ENCODE measurements around the gene FAM163A.
A peak's percentile ranks its signal among the peaks of the same experiment; 100 is the strongest.

FAM163A gene

DNA sequence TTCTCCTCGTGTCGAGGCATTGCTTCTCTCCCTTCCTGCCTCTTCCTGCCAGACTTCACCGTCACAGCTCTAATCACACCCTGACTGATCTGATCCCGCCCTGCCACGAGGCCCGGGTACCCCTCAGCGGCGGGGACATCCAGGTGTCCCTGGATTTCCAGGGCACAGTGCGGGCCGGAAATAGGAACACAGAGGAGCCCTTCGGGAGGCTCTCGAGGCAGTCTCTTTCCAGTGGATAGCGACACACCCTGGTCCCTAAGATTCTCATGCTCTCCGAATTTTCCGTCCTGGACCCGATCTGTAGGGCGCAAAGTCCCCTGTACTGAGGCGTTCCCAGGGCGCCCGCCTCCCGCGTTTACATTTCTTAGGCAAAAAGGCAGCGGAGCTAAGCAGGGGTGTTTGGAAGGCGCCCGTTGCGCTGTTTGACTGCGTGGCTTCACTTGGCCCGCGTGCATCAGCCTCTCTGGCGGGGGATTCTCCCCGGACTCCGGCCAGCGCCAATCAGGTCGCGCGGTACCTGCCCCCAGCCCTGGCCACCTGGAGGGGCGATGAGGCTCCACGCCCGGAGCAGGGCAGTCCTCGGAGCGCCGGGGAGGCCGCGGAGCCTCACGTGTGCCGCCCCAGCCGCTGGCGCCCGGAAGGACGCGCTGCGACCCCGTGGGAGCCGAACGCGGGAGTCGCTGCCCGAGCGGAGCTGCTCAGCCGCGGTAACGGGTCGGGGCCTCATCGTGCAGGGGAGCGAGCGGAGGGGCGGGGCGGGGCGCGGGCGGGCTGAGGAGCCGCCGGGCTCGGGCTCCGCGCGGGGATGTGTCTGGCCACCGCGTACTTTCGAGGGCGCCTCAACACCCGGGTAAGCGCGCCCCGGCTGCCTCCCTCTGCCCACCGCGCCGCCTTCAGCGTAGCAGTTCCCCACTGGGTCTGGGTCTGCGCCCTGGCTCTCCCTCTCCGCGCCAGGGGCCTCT lies at the start of gene FAM163A:
TSS of gene FAM163A (plus strand) at position 575 of the 962 bp plus-strand sequence. CDS start 69,807 bp downstream, outside the sequence.
- no peak for DNase-seq

- DNase-seq = peak; percentile 10
These were observed 48.6 kb upstream of the FAM163A start for GRCh38 chr1:179694530-179694929.

DNA sequence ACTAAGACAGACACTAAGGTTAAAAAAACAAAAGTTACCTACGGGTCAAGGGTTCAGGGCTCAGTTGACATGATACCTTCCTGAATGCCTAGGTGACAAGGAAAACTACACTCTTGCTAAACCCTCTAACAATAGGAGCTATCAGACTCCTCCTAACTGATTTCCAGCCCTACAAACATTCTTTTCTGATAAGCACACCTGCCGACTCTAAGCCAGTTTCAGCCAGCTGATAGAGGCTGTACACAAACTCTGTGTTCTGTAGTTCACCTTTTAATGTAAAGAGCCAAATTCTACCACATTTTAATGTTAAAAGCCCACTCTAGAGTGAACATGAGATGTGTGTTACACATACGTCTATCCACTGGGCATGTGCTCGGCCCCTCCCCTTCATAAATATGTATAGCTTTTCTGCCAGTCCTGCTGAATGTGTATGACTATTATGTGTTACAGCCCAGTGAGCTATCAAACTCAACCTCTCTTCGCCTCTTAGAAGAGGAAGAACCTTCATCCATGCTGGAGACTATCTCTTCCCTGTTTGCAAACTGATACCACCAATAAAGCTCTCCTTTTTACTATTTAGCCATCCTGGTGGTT lies 40.0 kb upstream of the FAM163A start:
- DNase-seq = peak; percentile 7

DNA sequence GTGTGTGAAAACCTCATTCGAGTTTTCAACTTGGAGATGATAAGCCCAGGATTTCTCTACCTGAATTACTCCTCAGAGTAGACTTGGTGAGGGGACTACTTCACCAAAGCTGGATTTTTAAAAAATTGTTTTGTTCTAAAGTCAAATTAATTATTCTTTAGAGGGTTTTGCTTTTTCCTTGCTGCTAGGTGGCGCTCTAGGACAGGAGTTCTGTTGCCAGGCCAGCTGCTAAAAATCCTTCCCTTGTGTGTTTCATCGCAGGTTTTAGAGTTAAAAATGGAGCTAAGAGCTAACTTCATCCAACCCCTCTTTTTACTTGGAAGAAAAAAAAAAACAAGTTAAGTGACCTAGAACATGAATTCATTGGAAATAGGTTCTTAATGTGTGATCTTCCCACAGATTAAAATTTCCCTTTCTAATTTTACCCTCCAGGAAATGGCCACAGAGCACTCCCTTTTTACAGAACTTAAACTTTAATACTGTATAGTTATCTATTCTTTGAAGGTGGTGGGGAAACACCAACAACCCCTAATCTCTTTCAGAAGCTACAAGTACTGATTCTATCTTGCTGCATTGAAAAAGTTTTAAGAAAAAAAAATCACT lies 36.7 kb upstream of the FAM163A start:
- DNase-seq = peak; percentile 77

DNA sequence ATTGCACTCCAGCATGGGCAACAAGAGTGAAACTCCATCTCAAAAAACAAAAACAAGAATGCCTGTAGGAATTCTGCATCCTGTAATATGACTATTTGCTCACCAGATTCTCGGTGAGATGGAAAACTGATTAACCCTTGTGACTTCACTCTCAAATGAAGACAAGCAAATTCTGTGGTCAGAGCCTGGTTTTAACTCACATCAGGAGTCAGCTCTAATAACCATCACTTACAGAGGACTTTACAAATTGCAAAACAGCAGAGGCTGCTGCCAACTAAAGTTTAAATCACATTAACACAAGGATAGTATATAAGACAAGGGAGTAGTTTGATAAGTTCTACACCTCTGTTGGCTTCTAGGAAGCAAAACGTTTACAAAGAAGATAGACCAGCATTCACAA lies 35.7 kb upstream of the FAM163A start:
- no peak for DNase-seq

DNA sequence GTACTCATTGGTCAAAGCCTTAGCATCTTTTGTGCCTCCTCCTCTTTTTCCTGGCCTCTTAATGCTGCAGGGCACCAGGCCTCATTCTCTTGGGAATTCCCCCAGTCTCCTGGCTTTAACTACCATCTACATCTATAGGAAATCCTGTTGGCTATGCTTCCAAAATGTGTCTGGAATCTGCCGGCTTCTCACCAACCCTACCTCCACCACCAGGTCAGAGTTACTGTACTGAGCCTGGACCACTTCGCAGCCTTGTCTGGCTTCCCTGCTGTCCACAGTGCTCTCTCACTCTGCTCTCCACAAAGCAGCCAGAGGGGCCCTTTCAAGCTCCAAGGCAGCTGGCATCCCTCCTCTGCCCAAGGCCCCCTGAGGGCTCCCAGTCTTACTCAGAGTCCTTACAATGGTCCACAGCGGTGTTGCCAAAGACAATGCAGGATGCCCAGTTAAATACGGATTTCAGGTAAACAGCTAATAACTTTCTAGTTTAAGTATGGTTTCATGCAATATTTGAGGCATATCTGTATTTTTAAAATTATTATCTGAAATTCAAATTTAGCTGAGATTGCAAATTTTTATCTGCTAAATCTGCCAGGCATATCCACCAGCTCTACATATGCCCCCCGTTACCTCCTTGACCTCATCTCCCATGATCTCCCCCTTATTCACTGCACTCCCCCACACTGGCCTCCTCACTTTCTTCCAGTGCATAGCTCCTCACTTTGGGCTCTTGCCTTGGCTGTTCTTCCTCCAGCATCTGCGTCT lies 34.5 kb upstream of the FAM163A start:
- DNase-seq = no peak

- DNase-seq = no peak
These were observed 33.2 kb upstream of the FAM163A start for GRCh38 chr1:179709841-179710329.

GRCh38 chr1:179714159-179714558 lies 28.9 kb upstream of the FAM163A start:
- peak; percentile 7 for DNase-seq

DNA sequence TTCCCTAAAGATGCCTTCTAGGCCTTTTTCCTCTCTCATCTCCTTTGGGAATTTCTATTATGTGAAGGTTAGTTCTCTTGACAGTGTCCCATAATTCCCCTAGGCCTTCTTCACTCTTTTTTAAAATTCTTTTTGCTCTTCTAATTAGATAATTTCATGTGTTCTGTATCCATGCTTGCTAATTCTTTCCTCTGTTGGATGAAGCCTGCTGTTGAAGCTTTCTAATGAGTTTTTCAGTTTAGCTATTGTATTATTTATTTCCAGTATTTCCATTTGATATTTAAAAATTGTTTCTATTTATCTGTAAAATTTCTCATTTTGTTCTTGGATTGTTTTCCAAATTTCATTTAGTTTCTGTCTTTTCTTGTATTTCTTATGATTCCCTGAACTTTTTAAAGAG lies 28.5 kb upstream of the FAM163A start:
- DNase-seq = no peak

DNA sequence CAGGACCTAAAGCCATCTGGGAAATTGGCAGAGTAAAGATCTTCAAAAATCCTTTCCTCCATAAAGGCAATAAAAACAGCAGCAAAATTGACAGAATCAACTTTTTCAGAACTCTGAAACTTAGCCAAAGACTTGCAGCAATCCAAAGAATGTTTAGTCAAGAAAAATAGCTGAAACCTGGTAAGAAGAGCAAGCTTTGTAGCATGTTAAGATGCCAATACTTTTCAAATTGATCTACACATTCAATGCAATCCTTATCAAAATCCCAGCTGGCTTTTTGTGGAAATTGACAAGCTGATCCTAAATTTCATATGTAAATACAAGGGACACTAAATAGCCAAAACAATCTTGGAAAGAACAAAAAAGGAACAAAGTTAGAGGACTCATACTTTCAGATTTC lies 23.8 kb upstream of the FAM163A start:
- no peak for DNase-seq

GRCh38 chr1:179728271-179728670 lies 14.8 kb upstream of the FAM163A start:
- DNase-seq = no peak

GRCh38 chr1:179729881-179730280 lies 13.2 kb upstream of the FAM163A start:
- no peak for DNase-seq

- DNase-seq = no peak
These were observed 11.4 kb upstream of the FAM163A start for GRCh38 chr1:179731643-179732042.

DNA sequence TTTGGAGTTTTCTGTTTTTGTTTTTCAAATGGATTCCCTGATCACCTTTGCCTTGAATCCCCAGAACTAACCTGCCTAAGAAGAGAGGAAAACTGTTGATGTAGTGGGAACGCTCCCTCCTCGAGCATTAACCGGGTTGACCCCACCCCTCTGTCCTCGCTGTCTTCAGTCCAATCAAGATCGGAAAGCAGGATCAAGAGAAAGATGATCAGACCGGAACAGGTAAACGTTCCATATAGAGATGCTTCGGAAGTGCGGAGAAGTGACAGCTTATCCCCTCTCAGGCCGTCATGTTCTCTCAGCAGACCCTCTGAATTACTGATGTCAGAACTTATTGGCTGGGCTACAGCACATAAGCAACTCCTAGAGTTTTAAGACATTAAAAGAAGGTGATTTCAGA lies 800 bp upstream of the FAM163A start:
- DNase-seq = no peak

- DNase-seq = no peak
These were observed 749 bp downstream of the FAM163A start for GRCh38 chr1:179743679-179744400.

GRCh38 chr1:179744401-179745130 lies 1.5 kb downstream of the FAM163A start:
- no peak for DNase-seq

GRCh38 chr1:179745131-179745611 lies 2.1 kb downstream of the FAM163A start:
- no peak for DNase-seq

GRCh38 chr1:179745743-179746142 lies 2.7 kb downstream of the FAM163A start:
- DNase-seq = no peak

DNA sequence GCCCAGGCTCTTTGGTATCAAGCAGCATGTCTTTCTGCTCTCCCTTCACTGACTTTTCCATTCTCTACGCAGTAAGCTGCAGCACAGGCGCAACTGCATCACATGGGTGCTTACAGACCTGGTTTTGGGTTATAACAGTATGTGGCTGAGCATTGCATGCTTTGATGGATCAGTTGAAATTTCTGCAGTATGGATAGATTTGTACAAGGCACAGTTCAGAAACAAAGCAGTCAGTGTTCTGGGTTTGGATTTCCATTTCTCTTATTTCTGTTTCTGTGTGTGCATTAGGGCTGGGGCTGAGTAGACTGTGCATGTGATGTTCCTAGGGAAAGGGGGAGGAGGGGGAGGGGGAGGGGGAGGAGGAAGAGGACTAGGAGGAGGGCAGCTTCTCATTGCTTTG lies 4.5 kb downstream of the FAM163A start:
- no peak for DNase-seq

GRCh38 chr1:179748772-179749171 lies 5.7 kb downstream of the FAM163A start:
- DNase-seq = no peak

- DNase-seq = no peak
These were observed 7.5 kb downstream of the FAM163A start for GRCh38 chr1:179750630-179751029.

Data from OCI-M1 (cell line).